HEK293 (cell line): ENCODE measurements around the gene TNFRSF1A.

Experiments used
- EGR2 ChIP-seq: fragments of 450-650 bp; formaldehyde crosslinking; IDR thresholded peaks from 2 replicates; pipeline ENCODE4 v1.5.1; 2016; ENCODE audit warnings: low read depth, missing biosample characterization, missing genetic modification characterization
- KLF7 ChIP-seq: fragments of 450-650 bp; formaldehyde crosslinking; IDR thresholded peaks from 2 replicates; pipeline ENCODE4 v1.5.1; 2016; ENCODE audit warnings: missing biosample characterization, missing genetic modification characterization, borderline replicate concordance
- PBX3 ChIP-seq: sonication (generic); formaldehyde crosslinking; IDR thresholded peaks from 2 replicates; pipeline ENCODE4 v1.8.1; 2022; ENCODE audit warnings: mild to moderate bottlenecking, moderate library complexity, missing genetic modification reagents
- ZBTB6 ChIP-seq: fragments of 450-650 bp; formaldehyde crosslinking; IDR thresholded peaks from 2 replicates; pipeline ENCODE4 v1.5.1; 2017; ENCODE audit warnings: missing biosample characterization, missing genetic modification characterization
- ZFHX2 ChIP-seq: fragments of 450-650 bp; formaldehyde crosslinking; conservative IDR thresholded peaks from 2 replicates; pipeline ENCODE4 v1.5.1; 2016; ENCODE audit warnings: missing biosample characterization, missing genetic modification characterization
- ZNF146 ChIP-seq: fragments of 450-650 bp; formaldehyde crosslinking; IDR thresholded peaks from 2 replicates; pipeline ENCODE4 v1.5.1; 2016; ENCODE audit warnings: missing biosample characterization, missing genetic modification characterization
- ZNF16 ChIP-seq: fragments of 450-650 bp; formaldehyde crosslinking; IDR thresholded peaks from 2 replicates; pipeline ENCODE4 v1.5.1; 2016; ENCODE audit warnings: low read depth, missing biosample characterization, missing genetic modification characterization
- ZNF202 ChIP-seq: fragments of 450-650 bp; formaldehyde crosslinking; IDR thresholded peaks from 2 replicates; pipeline ENCODE4 v1.5.1; 2016; ENCODE audit warnings: missing biosample characterization, missing genetic modification characterization, borderline replicate concordance
- ZNF274 ChIP-seq, 2 experiments: fragments of 200-500 bp in 1 of 2; fragments of 450-650 bp in 1 of 2; sonication (Bioruptor generic) in 1 of 2; formaldehyde crosslinking in 1 of 2; IDR thresholded peaks; 2 replicates each; pipeline versions ENCODE4 v1.5.1 to v1.6.1; 2014 to 2016; ENCODE audit warnings: borderline replicate concordance in 1 of 2, inconsistent platforms in 1 of 2, low read length in 1 of 2, missing biosample characterization in 1 of 2, missing genetic modification characterization in 1 of 2
- ZNF324 ChIP-seq: fragments of 450-650 bp; formaldehyde crosslinking; IDR thresholded peaks from 2 replicates; pipeline ENCODE4 v1.5.1; 2016; ENCODE audit warnings: missing biosample characterization, missing genetic modification characterization
- ZNF335 ChIP-seq: fragments of 450-650 bp; formaldehyde crosslinking; conservative IDR thresholded peaks from 2 replicates; pipeline ENCODE4 v1.5.1; 2016; ENCODE audit warnings: missing biosample characterization, missing genetic modification characterization
- ZNF362 ChIP-seq: fragments of 450-650 bp; formaldehyde crosslinking; IDR thresholded peaks from 2 replicates; pipeline ENCODE4 v1.5.1; 2016; ENCODE audit warnings: missing biosample characterization, missing genetic modification characterization
- ZNF433 ChIP-seq: fragments of 450-650 bp; formaldehyde crosslinking; IDR thresholded peaks from 2 replicates; pipeline ENCODE4 v1.5.1; 2016; ENCODE audit warnings: missing biosample characterization, missing genetic modification characterization, low read depth
- ZNF513 ChIP-seq: fragments of 450-650 bp; IDR thresholded peaks from 2 replicates; pipeline ENCODE4 v1.5.1; 2018; ENCODE audit warnings: missing biosample characterization, missing genetic modification characterization
- ZNF514 ChIP-seq: fragments of 450-650 bp; formaldehyde crosslinking; IDR thresholded peaks from 2 replicates; pipeline ENCODE4 v1.5.1; 2016; ENCODE audit warnings: missing biosample characterization, missing genetic modification characterization
- ZNF518A ChIP-seq: fragments of 450-650 bp; formaldehyde crosslinking; conservative IDR thresholded peaks from 2 replicates; pipeline ENCODE4 v1.5.1; 2016; ENCODE audit warnings: low read depth, missing biosample characterization, missing genetic modification characterization
- ZNF544 ChIP-seq: fragments of 450-650 bp; formaldehyde crosslinking; IDR thresholded peaks from 2 replicates; pipeline ENCODE4 v1.5.0; 2017; ENCODE audit warnings: missing biosample characterization, missing genetic modification characterization
- ZNF549 ChIP-seq: fragments of 450-650 bp; IDR thresholded peaks from 2 replicates; pipeline ENCODE4 v1.5.1; 2018; ENCODE audit warnings: missing biosample characterization, missing genetic modification characterization, mild to moderate bottlenecking, inconsistent platforms, moderate library complexity
- ZNF555 ChIP-seq: fragments of 450-650 bp; formaldehyde crosslinking; conservative IDR thresholded peaks from 2 replicates; pipeline ENCODE4 v1.5.1; 2017; ENCODE audit warnings: missing biosample characterization, mild to moderate bottlenecking, missing genetic modification characterization, inconsistent platforms
- ZNF629 ChIP-seq: fragments of 450-650 bp; formaldehyde crosslinking; IDR thresholded peaks from 2 replicates; pipeline ENCODE4 v1.5.1; 2017; ENCODE audit warnings: missing biosample characterization, missing genetic modification characterization
- ZNF664 ChIP-seq: fragments of 450-650 bp; formaldehyde crosslinking; IDR thresholded peaks from 2 replicates; pipeline ENCODE4 v1.5.1; 2016; ENCODE audit warnings: missing biosample characterization, missing genetic modification characterization
- ZNF785 ChIP-seq: fragments of 450-650 bp; formaldehyde crosslinking; IDR thresholded peaks from 2 replicates; pipeline ENCODE4 v1.5.1; 2016; ENCODE audit warnings: missing biosample characterization, missing genetic modification characterization
- TF ChIP-seq, protein P1 (sequence below): fragments of 450-650 bp; formaldehyde crosslinking; IDR thresholded peaks from 2 replicates; pipeline ENCODE4 v1.5.1; 2017; ENCODE audit warnings: missing biosample characterization, missing genetic modification characterization
- TF ChIP-seq, protein P2 (sequence below): fragments of 450-650 bp; formaldehyde crosslinking; optimal IDR thresholded peaks from 2 replicates; pipeline ENCODE3; 2016; ENCODE audit warnings: missing biosample characterization, mild to moderate bottlenecking, missing genetic modification characterization
- TF ChIP-seq, protein P3 (sequence below): fragments of 450-650 bp; formaldehyde crosslinking; IDR thresholded peaks from 2 replicates; pipeline ENCODE4 v1.5.1; 2016; ENCODE audit warnings: missing biosample characterization, missing genetic modification characterization

TNFRSF1A gene

GRCh38 chr12:6323340-6323994 lies 18.4 kb downstream of the TNFRSF1A start (continued):
- TF ChIP-seq ZNF549 = no peak
- no peak for TF ChIP-seq ZNF362 (tag by site-specific recombination)
- peak; percentile 56; the same call in 1 of the 2 replicates for TF ChIP-seq ZNF324 (tag by site-specific recombination)
- no peak for TF ChIP-seq ZFHX2 (tag by site-specific recombination)
- TF ChIP-seq ZNF664 = no peak
- TF ChIP-seq ZNF555 = no peak
- no peak for TF ChIP-seq ZNF146 (tag by site-specific recombination)
- TF ChIP-seq ZBTB6 (tag by site-specific recombination) = no peak
- no peak for TF ChIP-seq EGR2 (tag by site-specific recombination)
- TF ChIP-seq, protein P1, sequence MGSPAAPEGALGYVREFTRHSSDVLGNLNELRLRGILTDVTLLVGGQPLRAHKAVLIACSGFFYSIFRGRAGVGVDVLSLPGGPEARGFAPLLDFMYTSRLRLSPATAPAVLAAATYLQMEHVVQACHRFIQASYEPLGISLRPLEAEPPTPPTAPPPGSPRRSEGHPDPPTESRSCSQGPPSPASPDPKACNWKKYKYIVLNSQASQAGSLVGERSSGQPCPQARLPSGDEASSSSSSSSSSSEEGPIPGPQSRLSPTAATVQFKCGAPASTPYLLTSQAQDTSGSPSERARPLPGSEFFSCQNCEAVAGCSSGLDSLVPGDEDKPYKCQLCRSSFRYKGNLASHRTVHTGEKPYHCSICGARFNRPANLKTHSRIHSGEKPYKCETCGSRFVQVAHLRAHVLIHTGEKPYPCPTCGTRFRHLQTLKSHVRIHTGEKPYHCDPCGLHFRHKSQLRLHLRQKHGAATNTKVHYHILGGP = no peak
- TF ChIP-seq ZNF433 (tag by site-specific recombination) = no peak
- TF ChIP-seq KLF7 (tag by site-specific recombination) = no peak
- no peak for TF ChIP-seq ZNF335 (tag by site-specific recombination)
- no peak for TF ChIP-seq ZNF513
- TF ChIP-seq ZNF518A = no peak
- TF ChIP-seq ZNF514 (tag by site-specific recombination) = no peak
- TF ChIP-seq, protein P2, sequence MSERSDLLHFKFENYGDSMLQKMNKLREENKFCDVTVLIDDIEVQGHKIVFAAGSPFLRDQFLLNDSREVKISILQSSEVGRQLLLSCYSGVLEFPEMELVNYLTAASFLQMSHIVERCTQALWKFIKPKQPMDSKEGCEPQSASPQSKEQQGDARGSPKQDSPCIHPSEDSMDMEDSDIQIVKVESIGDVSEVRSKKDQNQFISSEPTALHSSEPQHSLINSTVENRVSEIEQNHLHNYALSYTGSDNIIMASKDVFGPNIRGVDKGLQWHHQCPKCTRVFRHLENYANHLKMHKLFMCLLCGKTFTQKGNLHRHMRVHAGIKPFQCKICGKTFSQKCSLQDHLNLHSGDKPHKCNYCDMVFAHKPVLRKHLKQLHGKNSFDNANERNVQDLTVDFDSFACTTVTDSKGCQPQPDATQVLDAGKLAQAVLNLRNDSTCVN (tag by site-specific recombination) = no peak
- TF ChIP-seq ZNF629 (tag by site-specific recombination) = peak; percentile 67
- no peak for TF ChIP-seq ZNF274 (IDR thresholded peaks at IDR 0.05; ENCODE audit: low read length)
- no peak for TF ChIP-seq ZNF274 (tag by site-specific recombination; IDR thresholded peaks at IDR 0.05; ENCODE audit: borderline replicate concordance)
- no peak for TF ChIP-seq ZNF16 (tag by site-specific recombination)
- TF ChIP-seq PBX3 (CRISPR knock-in tag) = no peak
- no peak for TF ChIP-seq ZNF544 (tag by site-specific recombination)
- TF ChIP-seq ZNF202 (tag by site-specific recombination) = no peak
- no peak for TF ChIP-seq ZNF785 (tag by site-specific recombination)
- TF ChIP-seq, protein P3, sequence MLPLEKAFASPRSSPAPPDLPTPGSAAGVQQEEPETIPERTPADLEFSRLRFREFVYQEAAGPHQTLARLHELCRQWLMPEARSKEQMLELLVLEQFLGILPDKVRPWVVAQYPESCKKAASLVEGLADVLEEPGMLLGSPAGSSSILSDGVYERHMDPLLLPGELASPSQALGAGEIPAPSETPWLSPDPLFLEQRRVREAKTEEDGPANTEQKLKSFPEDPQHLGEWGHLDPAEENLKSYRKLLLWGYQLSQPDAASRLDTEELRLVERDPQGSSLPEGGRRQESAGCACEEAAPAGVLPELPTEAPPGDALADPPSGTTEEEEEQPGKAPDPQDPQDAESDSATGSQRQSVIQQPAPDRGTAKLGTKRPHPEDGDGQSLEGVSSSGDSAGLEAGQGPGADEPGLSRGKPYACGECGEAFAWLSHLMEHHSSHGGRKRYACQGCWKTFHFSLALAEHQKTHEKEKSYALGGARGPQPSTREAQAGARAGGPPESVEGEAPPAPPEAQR (tag by site-specific recombination) = no peak
